Spleen (tissue), 7 donors: ENCODE data around the gene TEX13D.

Source experiments
- CTCF ChIP-seq, 11 experiments: fragments of 200-600 bp in 7 of 11; fragments of 450-650 bp in 4 of 11; sonication (generic) in 4 of 11; IDR thresholded peaks in 8 of 11; conservative IDR thresholded peaks in 3 of 11; 1 replicate in 7 of 11; 2 replicates in 4 of 11; pipeline versions ENCODE4 v1.4.0 to v1.8.0; 2016 to 2021; ENCODE audit warnings: antibody characterized with exemption in 11 of 11, inconsistent platforms in 4 of 11, mild to moderate bottlenecking in 1 of 11
- POLR2A ChIP-seq, 3 donors: fragments of 450-650 bp; IDR thresholded peaks; one replicate each; pipeline ENCODE4 v1.5.1; 2017; ENCODE audit warnings: antibody characterized with exemption in 3 of 3, mild to moderate bottlenecking in 1 of 3
- POLR2AphosphoS5 ChIP-seq, 3 donors: sonication (generic); formaldehyde crosslinking; IDR thresholded peaks; one replicate each; pipeline ENCODE4 v1.5.1; 2017; ENCODE audit warnings: antibody characterized with exemption in 3 of 3
- donor health status: DM: no; HTN: no; CAD: no; lungs with moderate emphysema.
- donor health status: DM: no; HTN: no; CAD: no.
- donor health status: DM: no; HTN: no; CAD: no.

GRCh38 chrX:124346877-124347241 lies 14.4 kb downstream of the TEX13D start:
- TF ChIP-seq CTCF (IDR thresholded peaks at IDR 0.05 in 8 of 11, conservative IDR thresholded peaks at IDR 0.05 in 3 of 11): no peak
- no peak for TF ChIP-seq POLR2AphosphoS5 (IDR thresholded peaks at IDR 0.05)
- TF ChIP-seq POLR2A (IDR thresholded peaks at IDR 0.05): no peak
